ENCODE results near the gene PRAF2. TPM values are rescaled to one million over a fixed set of nuclear protein-coding genes. Genes with fewer than 3 reads are reported as not detected.

Gene PRAF2
- total RNA-seq, 4 donors from 2014 or later = 4.6 to 15.6 (median 9.2) TPM

- Histone ChIP-seq H3K36me3 (no peaks in the 10 kb centered on the region), H3K4me1 (no peaks in the 10 kb centered on the region), H3K27me3 (no peaks in the 10 kb centered on the region), H3K4me3 (no peak overlapping the region), H3K9me3 (no peaks in the 10 kb centered on the region), H3K27ac (no peak overlapping the region)
- DNase-seq (ENCODE audit: low spot score in 2 of 2) = no peak
- WGBS = 84% methylated on average over 4 of the region's 4 CpGs
- TF ChIP-seq POLR2AphosphoS5 (IDR thresholded peaks at IDR 0.05) (no peak), CTCF (IDR thresholded peaks at IDR 0.05) (no peak), POLR2A (IDR thresholded peaks at IDR 0.05) (no peak), EP300 (IDR thresholded peaks at IDR 0.05) (no peak)
Observed at GRCh38 chrX:49089553-49089952, 15.8 kb upstream of the PRAF2 start.

GRCh38 chrX:49082271-49082871 is 8.6 kb upstream of the PRAF2 start:
- no peak for DNase-seq (ENCODE audit: low spot score in 2 of 2)
- Histone ChIP-seq H3K4me1 (peaks cover 9% of the 10 kb centered on the region), H3K27me3 (no peaks in the 10 kb centered on the region), H3K4me3 (no peak overlapping the region), H3K36me3 (peaks cover 5% of the 10 kb centered on the region), H3K9me3 (no peaks in the 10 kb centered on the region), H3K27ac (no peak overlapping the region)
- TF ChIP-seq CTCF (IDR thresholded peaks at IDR 0.05) = no peak
- no peak for TF ChIP-seq EP300 (IDR thresholded peaks at IDR 0.05)
- no peak for TF ChIP-seq POLR2A (IDR thresholded peaks at IDR 0.05)
- TF ChIP-seq POLR2AphosphoS5 (IDR thresholded peaks at IDR 0.05) = no peak
- WGBS = 85% methylated on average over 4 of the region's 4 CpGs

- Histone ChIP-seq H3K27me3 (no peaks in the 10 kb centered on the region), H3K4me3 (peak within 1 kb of the TSS; percentile 61), H3K27ac (peak within 1 kb of the TSS; percentile 94), H3K9me3 (no peaks in the 10 kb centered on the region), H3K4me1 (peaks cover 9% of the 10 kb centered on the region), H3K36me3 (peaks cover 5% of the 10 kb centered on the region)
- peak; percentile 86 to 87 for DNase-seq (ENCODE audit: low spot score in 2 of 2)
- TF ChIP-seq POLR2AphosphoS5 (IDR thresholded peaks at IDR 0.05) = no peak
- TF ChIP-seq EP300 (IDR thresholded peaks at IDR 0.05) = no peak
- peak; percentile 50 to 65 for TF ChIP-seq POLR2A (IDR thresholded peaks at IDR 0.05)
- TF ChIP-seq CTCF (IDR thresholded peaks at IDR 0.05) = no peak
- 38% methylated on average over 43 of the region's 55 CpGs for WGBS
Observed at GRCh38 chrX:49079489-49080428, 6.0 kb upstream of the PRAF2 start, which contains the start of gene WDR45. Gene WDR45, minus strand, starts transcription at chrX:49079887. Its CDS starts 1,792 bp downstream, at chrX:49078095.

GRCh38 chrX:49077941-49078340 is 4.1 kb upstream of the PRAF2 start:
- H3K4me3 ChIP-seq = no peak overlapping the region
- DNase-seq (ENCODE audit: low spot score in 2 of 2) = no peak
- H3K27me3 ChIP-seq = no peaks in the 10 kb centered on the region
- no peaks in the 10 kb centered on the region for H3K9me3 ChIP-seq
- 73% methylated on average over 5 of the region's 5 CpGs for WGBS
- TF ChIP-seq POLR2A (IDR thresholded peaks at IDR 0.05) (no peak), POLR2AphosphoS5 (IDR thresholded peaks at IDR 0.05) (no peak)
- H3K36me3 ChIP-seq = peaks cover 5% of the 10 kb centered on the region
- H3K4me1 ChIP-seq = peaks cover 15% of the 10 kb centered on the region
- H3K27ac ChIP-seq = no peak overlapping the region

- peaks cover 5% of the 10 kb centered on the region for H3K36me3 ChIP-seq
- H3K27me3 ChIP-seq = no peaks in the 10 kb centered on the region
- peaks cover 23% of the 10 kb centered on the region for H3K4me1 ChIP-seq
- no peak overlapping the region for H3K27ac ChIP-seq
- WGBS = 82% methylated on average over 13 of the region's 13 CpGs
- H3K4me3 ChIP-seq = no peak overlapping the region
- no peak for DNase-seq (ENCODE audit: low spot score in 2 of 2)
- TF ChIP-seq CTCF (IDR thresholded peaks at IDR 0.05) (no peak), POLR2AphosphoS5 (IDR thresholded peaks at IDR 0.05) (no peak), EP300 (IDR thresholded peaks at IDR 0.05) (no peak), POLR2A (IDR thresholded peaks at IDR 0.05) (no peak)
- no peaks in the 10 kb centered on the region for H3K9me3 ChIP-seq
Observed at GRCh38 chrX:49075347-49075746, 1.5 kb upstream of the PRAF2 start.
